HepG2 (cell line): ENCODE data around the gene DOK7. TPM values are rescaled to one million over a fixed set of nuclear protein-coding genes. Genes with fewer than 3 reads are reported as not detected.

Source experiments
- ATAC-seq: fragments of 200-7000 bp; cut with Tn5 transposase; 3 replicates; pipeline ENCODE4 v1.9.1; 2020; ENCODE audit warnings: mild to moderate bottlenecking, moderate library complexity
- BruUV-seq: library from RNA; stranded (reverse); fragments of 400-500 nt; replicated peaks from 2 replicates; lab custom pipeline; 2021; lab: Mats Ljungman, UMichigan
- CTCF ChIA-PET: fragments of 300-600 bp; formaldehyde crosslinking; extraction: SDS; loops from one replicate; lab custom pipeline; 2021; ENCODE audit warnings: low total read pairs, inconsistent platforms, low intra/inter-chr PET ratio; lab: Yijun Ruan, JAX
- POLR2A ChIA-PET: fragments of 350-600 bp; sonication (Branson Sonifier 250); formaldehyde crosslinking; loops from one replicate; lab custom pipeline; 2020; ENCODE audit warnings: antibody characterized with exemption, inconsistent platforms; lab: Yijun Ruan, JAX
- DNase-seq: peaks from one replicate; pipeline ENCODE4 v3.0.0-alpha.2; 2015; ENCODE audit warnings: low spot score
- FAIRE-seq: peaks from 3 replicates; lab custom pipeline; 2011; peaks lifted over from hg19 to GRCh38; lab: Jason Lieb, UNC
- H2AFZ ChIP-seq: one replicate; pipeline ENCODE4 v1.6.1; 2011; ENCODE audit warnings: low read length, inconsistent platforms
- H3K27ac ChIP-seq: fragments of 300-600 bp; 3 replicates; pipeline ENCODE4 v1.8.0; 2011; ENCODE audit warnings: mixed run types, mild to moderate bottlenecking, mixed read lengths, low read length, inconsistent platforms; ENCODE audit not compliant: insufficient read depth; ENCODE audit errors: extremely low read length
- H3K27me3 ChIP-seq, 2 experiments: fragments of 200-600 bp in 1 of 2; 2 replicates in 1 of 2; 3 replicates in 1 of 2; pipeline versions ENCODE4 v1.6.0 to v1.8.0; 2011; ENCODE audit warnings: low read length in 2 of 2, mild to moderate bottlenecking in 2 of 2, moderate library complexity in 2 of 2, inconsistent platforms in 1 of 2; ENCODE audit not compliant: insufficient read depth in 2 of 2, control insufficient read depth in 1 of 2
- H3K36me3 ChIP-seq, 2 experiments: fragments of 200-600 bp in 1 of 2; replicated peaks in 1 of 2; 2 replicates in 1 of 2; 3 replicates in 1 of 2; pipeline versions ENCODE4 v1.5.1 to v1.8.0; 2011; ENCODE audit warnings: low read length in 2 of 2, inconsistent platforms in 1 of 2; ENCODE audit not compliant: insufficient read depth in 2 of 2, control insufficient read depth in 1 of 2
- H3K4me1 ChIP-seq: 2 replicates; pipeline ENCODE4 v1.5.1; 2012; ENCODE audit warnings: low read length, inconsistent platforms; ENCODE audit not compliant: insufficient read depth
- H3K4me2 ChIP-seq: 2 replicates; pipeline ENCODE4 v1.6.0; 2011; ENCODE audit warnings: low read depth, low read length, inconsistent platforms
- H3K4me3 ChIP-seq, 3 experiments: fragments of 200-600 bp in 1 of 3; sonication (generic), shearing (Covaris generic) in 1 of 3; replicated peaks in 1 of 3; 2 replicates each; pipeline ENCODE4 v1.5.1; 2011 to 2016; ENCODE audit warnings: low read length in 3 of 3, inconsistent platforms in 2 of 3, low read depth in 2 of 3, mild to moderate bottlenecking in 2 of 3, control low read depth in 1 of 3, mixed read lengths in 1 of 3; ENCODE audit not compliant: insufficient read depth in 1 of 3
- H3K79me2 ChIP-seq: one replicate; pipeline ENCODE4 v1.6.1; 2011; ENCODE audit warnings: low read length, inconsistent platforms; ENCODE audit not compliant: insufficient read depth
- H3K9ac ChIP-seq: 2 replicates; pipeline ENCODE4 v1.6.0; 2011; ENCODE audit warnings: mild to moderate bottlenecking, low read depth, low read length, inconsistent platforms; ENCODE audit not compliant: insufficient read depth
- H3K9me3 ChIP-seq: 2 replicates; pipeline ENCODE4 v1.5.1; 2012; ENCODE audit warnings: mild to moderate bottlenecking, low read length
- H4K20me1 ChIP-seq: 2 replicates; pipeline ENCODE4 v1.6.0; 2011; ENCODE audit warnings: inconsistent platforms, mild to moderate bottlenecking, low read length, moderate library complexity; ENCODE audit not compliant: insufficient read depth
- AHDC1 ChIP-seq: sonication (generic); formaldehyde crosslinking; IDR thresholded peaks from 2 replicates; pipeline ENCODE4 v1.5.1; 2020; ENCODE audit warnings: mild to moderate bottlenecking, missing genetic modification reagents, borderline replicate concordance
- ATF6 ChIP-seq: sonication (generic); formaldehyde crosslinking; conservative IDR thresholded peaks from 2 replicates; pipeline ENCODE4 v1.4.0; 2020; ENCODE audit warnings: missing genetic modification reagents
- CEBPG ChIP-seq: IDR thresholded peaks from 2 replicates; pipeline ENCODE4 v1.6.1; 2016
- KMT2B ChIP-seq: IDR thresholded peaks from 2 replicates; pipeline ENCODE4 v1.6.1; 2016; ENCODE audit warnings: missing genetic modification reagents, missing compliant biosample characterization
- LRRFIP1 ChIP-seq: sonication (generic); formaldehyde crosslinking; conservative IDR thresholded peaks from 2 replicates; pipeline ENCODE4 v1.4.0; 2020; ENCODE audit warnings: missing genetic modification reagents
- MYNN ChIP-seq: sonication (generic); formaldehyde crosslinking; IDR thresholded peaks from 2 replicates; pipeline ENCODE4 v1.4.0; 2020; ENCODE audit warnings: mild to moderate bottlenecking, low read depth, missing genetic modification reagents
- SOX5 ChIP-seq: IDR thresholded peaks from 2 replicates; pipeline ENCODE4 v1.6.1; 2016; ENCODE audit warnings: borderline replicate concordance
- ZMAT5 ChIP-seq: sonication (generic); formaldehyde crosslinking; IDR thresholded peaks from 2 replicates; pipeline ENCODE4 v1.5.0; 2020; ENCODE audit warnings: mild to moderate bottlenecking, low read depth, missing genetic modification reagents, borderline replicate concordance
- ZNF10 ChIP-seq: sonication (generic); formaldehyde crosslinking; IDR thresholded peaks from 2 replicates; pipeline ENCODE4 v1.4.0; 2020; ENCODE audit warnings: mild to moderate bottlenecking, low read depth, missing genetic modification reagents, borderline replicate concordance
- ZNF317 ChIP-seq: sonication (generic); formaldehyde crosslinking; IDR thresholded peaks from 2 replicates; pipeline ENCODE4 v1.5.0; 2020; ENCODE audit warnings: mild to moderate bottlenecking, missing genetic modification reagents
- WGBS: methylation state at CpG from one replicate; pipeline ENCODE4 v1.1.6; 2017; ENCODE audit warnings: low lambda C conversion rate; 5-methylcytosine and 5-hydroxymethylcytosine counted together
- in situ Hi-C: cut with HindIII; loops from 2 replicates; pipeline ENCODE4 v1.10.0; 2017; ENCODE audit warnings: low pct_unique_long_range_greater_than_20kb; ENCODE audit not compliant: extremely low pct_ligation_motif_present
- intact Hi-C: fragments of 100-400 bp; cut with micrococcal nuclease; formaldehyde crosslinking; loops from one replicate; pipeline ENCODE4 v1.10.0; 2022; ENCODE audit not compliant: unreplicated experiment
- polyA plus RNA-seq, 8 experiments: library from polyadenylated mRNA; depleted of rRNA in 3 of 8; stranded (reverse) in 7 of 8; unstranded in 1 of 8; fragments of >200 nt; fragmentation: Illumina TruSeq in 4 of 8; extraction: Trizol in 4 of 8; gene quantifications; 2 replicates each; pipeline versions ENCODE4 v1.2.1 to v1.2.3, GENCODE V29; 2011 to 2016; ENCODE audit warnings: low read depth in 4 of 8, missing spikeins in 1 of 8, mixed read lengths in 1 of 8; ENCODE audit not compliant: insufficient read depth in 1 of 8
- total RNA-seq, 5 experiments: library from RNA; depleted of rRNA; stranded (reverse); fragments of >200 nt; fragmentation: Illumina TruSeq; extraction: Trizol; gene quantifications; 2 replicates each; pipeline ENCODE4 v1.2.3, GENCODE V29; 2016; ENCODE audit warnings: low read depth in 1 of 5

The DOK7 gene
- total and polyA plus RNA-seq, 2 of the 13 experiments (the other 11 are each of a cell fraction or from before 2014, with no cell fraction given): 0.03 to 0.07 TPM

GRCh38 chr4:3464349-3464905, 1.3 kb downstream of the DOK7 start (continued):
- no peak for TF ChIP-seq AHDC1
- TF ChIP-seq MYNN (CRISPR knock-in tag): no peak
- TF ChIP-seq ZNF317 (CRISPR knock-in tag): no peak

- POLR2A ChIA-PET: no interaction called here
- WGBS: 56% methylated on average over 15 of the region's 21 CpGs
- DNase-seq: no peak
- CTCF ChIA-PET: no interaction called here
- FAIRE-seq: no peak
- Histone ChIP-seq H3K9ac (no peak overlapping the region), H3K9me3 (no peaks in the 10 kb centered on the region), H3K36me3 (no peaks in the 10 kb centered on the region), H3K27me3 (peaks cover 25 to 66% of the 10 kb centered on the region in 2 experiments), H3K79me2 (no peaks in the 10 kb centered on the region), H4K20me1 (no peaks in the 10 kb centered on the region), H3K4me3 (no peak overlapping the region), H3K4me2 (no peak overlapping the region), H2AFZ (no peak overlapping the region), H3K4me1 (peaks cover 30% of the 10 kb centered on the region), H3K27ac (no peak overlapping the region)
- in situ Hi-C loops (no loop called here), intact Hi-C loops (no loop called here)
- no peak for ATAC-seq
- no TSS peak for BruUV-seq
- TF ChIP-seq ZMAT5 (CRISPR knock-in tag) (no peak), SOX5 (CRISPR knock-in tag) (no peak), ATF6 (no peak), CEBPG (CRISPR knock-in tag) (no peak), ZNF10 (no peak), LRRFIP1 (CRISPR knock-in tag) (no peak), KMT2B (no peak)
Observed at GRCh38 chr4:3464911-3465697, 2.0 kb downstream of the DOK7 start.
